HG03066 (cell line): Measurements from ENCODE around the gene IL21R.
"Not testable (repeated sequence)": the region's sequence is repeated elsewhere in the genome, so short reads cannot be mapped to it uniquely, and the experiment has no call there.

Source experiments
- ATAC-seq: cut with Tn5 transposase; IDR thresholded peaks from one replicate; pipeline ENCODE4 v1.9.1; 2021; ENCODE audit warnings: low read depth; ENCODE audit not compliant: unreplicated experiment

Gene IL21R

DNA sequence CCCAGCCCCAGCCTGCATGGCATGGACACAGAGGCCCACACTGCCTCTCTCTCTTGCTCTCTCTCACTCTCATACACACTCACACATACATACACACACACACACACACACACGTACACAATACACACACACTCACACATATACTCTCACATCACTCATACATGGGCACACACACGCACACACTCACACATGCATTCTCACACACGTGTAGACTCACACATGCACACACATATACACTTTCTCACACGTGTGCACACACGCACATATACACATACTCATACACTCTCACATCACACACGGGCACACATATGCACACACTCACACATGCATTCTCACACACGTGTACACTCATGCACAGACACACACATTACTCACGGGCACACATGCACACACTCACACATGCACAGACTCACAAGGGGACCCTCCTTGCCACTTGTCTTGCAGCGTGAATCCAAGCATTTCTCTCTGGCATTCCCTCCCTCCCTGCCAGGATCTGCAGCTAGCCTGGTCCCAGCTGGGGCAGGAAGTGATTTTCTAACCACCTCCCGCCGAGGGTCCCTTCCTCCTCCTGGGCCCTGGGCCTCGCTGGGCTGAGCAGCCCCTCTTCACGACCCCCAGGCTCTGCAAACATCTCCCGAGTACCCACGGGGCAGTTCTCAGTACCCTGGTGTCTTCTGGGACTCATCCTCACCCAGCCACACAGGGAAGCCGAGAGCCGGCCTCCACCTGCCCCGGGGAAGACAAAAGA lies 37.5 kb downstream of the IL21R start:
- no peak for ATAC-seq

DNA sequence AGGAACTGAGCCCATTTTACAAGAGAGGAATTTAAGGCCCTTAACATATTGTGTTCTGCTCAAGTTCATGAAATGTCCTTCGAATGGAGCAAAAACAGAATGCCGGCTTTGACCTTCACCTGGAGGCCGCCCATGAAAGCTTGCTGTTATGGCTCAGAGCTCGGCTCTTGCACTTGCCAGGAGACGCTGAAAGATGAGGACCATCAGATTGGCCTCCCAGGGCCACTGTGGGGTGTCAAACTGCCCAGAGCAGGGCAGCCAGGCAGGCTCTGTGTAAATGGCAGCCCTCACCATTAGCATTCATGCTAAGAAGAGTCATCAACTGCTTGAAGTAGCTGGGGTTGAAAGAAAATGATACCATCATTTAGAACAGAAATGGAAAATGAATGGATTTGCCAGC lies 39.3 kb downstream of the IL21R start:
- ATAC-seq: no peak

DNA sequence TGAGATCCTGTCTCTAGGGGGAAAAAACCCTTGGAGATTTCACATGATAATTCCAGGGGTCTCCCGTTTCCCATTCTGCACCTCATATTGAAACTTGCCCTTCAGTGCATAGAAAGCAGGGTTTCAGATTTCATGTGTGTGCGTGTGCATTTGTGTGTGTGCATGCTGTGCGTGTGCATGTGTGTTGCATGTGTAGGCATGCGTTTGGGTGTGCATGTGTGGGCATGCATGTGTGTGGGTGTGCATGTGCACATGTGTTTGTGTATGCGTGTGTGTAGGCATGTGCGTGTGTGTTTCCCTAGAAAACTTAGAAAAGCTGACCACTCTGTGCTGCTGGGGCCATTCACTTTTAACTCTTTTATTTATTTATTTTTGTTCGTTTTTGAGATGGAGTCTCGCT lies 40.0 kb downstream of the IL21R start:
- no peak for ATAC-seq

DNA sequence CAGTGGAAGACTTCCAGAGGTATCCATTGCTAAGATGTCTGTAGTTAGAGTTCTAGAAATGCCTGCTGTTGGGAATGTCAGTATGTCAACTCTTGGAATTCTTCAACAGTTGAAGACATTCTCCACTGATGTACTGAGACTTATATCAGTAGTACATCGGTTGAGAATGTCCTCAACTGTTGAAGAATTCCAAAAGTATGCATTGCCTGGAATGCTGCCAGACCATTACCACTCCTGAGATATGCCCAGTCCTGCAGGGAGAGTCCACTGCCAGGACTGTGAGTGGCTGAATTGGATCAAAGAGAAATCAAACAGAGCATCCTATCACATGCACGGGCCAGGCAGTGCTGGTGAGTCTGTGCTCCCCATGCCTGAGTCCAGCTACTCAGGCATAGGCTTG lies 42.0 kb downstream of the IL21R start:
- no peak for ATAC-seq

DNA sequence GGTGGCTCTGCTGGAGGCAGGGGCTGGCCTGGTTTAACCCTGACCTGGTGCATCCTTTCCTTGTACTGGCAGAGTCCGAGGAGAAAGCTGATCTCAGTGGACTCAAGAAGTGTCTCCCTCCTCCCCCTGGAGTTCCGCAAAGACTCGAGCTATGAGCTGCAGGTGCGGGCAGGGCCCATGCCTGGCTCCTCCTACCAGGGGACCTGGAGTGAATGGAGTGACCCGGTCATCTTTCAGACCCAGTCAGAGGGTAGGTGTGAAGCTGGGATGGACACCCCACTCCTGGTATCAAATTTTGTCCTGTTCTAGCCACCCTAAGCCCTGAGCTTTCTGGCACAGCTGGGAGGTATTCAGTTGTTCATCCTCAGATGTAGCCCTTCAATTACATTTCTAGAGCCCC lies 42.5 kb downstream of the IL21R start:
- ATAC-seq: no peak

DNA sequence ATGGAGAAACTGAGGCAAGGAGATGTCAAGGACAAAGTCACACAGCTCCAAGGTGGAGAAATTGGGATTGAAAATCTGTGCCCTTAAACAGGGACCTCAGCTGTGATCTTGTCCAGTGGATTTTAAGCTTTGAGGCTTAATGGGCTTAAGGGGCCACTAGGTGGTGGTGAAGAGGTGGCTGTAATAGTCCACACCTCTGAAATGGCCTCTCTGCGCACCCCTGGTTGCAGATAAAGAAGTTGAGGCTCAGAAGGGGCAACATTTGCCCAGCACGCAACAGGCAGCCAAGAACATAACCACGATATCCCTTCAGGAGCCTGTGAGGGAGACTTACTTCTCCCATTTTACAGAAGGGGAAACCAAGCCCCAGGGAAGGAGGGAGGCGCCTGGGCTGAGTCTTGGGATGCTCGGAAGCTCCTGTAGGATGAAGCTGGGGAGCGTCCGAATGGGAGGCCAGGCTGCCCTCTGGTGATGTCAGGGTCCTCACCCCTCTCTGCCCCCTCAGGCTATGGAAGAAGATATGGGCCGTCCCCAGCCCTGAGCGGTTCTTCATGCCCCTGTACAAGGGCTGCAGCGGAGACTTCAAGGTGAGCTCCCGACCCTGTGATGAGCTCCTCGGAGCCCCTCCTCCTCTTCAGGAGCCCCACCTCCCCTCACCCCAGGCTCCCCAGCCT lies 43.7 kb downstream of the IL21R start:
- no peak for ATAC-seq

DNA sequence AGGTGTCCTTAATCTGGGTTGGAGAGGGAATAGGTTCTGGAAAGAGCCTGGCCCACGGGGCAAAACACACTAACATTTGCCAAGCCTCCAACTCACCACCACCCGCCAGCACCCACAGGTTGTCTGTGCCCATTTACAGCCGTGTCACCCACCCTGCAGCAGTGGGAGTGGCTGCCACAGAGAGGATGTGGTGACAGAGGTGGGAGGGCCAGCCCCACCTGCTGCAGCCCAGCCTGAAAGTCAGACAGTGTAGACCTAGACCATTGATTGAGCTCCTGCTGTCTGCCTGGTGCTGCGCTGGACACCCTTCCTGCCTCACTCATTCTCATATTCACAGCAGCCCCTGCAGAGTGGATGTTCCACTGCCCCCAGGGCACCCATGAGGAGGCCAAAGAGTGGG lies 44.7 kb downstream of the IL21R start:
- no peak for ATAC-seq

DNA sequence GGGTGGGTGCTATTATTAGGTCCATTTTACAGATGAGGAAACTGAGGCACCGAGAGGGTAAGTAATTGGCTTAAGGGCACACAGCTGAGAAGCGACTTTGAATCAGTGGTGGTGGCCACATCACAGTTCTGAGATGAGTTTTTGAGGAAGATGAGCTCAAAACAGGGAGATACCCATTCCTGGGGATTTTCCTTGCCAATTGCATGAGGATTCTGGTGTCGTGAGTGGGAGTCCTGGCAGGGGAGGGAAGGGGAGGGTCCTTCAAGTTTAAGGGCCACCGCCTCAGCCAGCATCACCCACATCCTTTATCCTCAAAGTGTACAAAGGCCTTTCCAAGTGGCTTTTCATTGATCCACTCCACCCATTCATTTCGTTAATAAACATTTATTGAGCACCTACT lies 45.3 kb downstream of the IL21R start:
- ATAC-seq: no peak

DNA sequence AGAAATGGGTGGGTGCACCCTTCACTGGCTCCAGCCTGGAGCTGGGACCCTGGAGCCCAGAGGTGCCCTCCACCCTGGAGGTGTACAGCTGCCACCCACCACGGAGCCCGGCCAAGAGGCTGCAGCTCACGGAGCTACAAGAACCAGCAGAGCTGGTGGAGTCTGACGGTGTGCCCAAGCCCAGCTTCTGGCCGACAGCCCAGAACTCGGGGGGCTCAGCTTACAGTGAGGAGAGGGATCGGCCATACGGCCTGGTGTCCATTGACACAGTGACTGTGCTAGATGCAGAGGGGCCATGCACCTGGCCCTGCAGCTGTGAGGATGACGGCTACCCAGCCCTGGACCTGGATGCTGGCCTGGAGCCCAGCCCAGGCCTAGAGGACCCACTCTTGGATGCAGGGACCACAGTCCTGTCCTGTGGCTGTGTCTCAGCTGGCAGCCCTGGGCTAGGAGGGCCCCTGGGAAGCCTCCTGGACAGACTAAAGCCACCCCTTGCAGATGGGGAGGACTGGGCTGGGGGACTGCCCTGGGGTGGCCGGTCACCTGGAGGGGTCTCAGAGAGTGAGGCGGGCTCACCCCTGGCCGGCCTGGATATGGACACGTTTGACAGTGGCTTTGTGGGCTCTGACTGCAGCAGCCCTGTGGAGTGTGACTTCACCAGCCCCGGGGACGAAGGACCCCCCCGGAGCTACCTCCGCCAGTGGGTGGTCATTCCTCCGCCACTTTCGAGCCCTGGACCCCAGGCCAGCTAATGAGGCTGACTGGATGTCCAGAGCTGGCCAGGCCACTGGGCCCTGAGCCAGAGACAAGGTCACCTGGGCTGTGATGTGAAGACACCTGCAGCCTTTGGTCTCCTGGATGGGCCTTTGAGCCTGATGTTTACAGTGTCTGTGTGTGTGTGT lies 46.8 kb downstream of the IL21R start:
- ATAC-seq: no peak

DNA sequence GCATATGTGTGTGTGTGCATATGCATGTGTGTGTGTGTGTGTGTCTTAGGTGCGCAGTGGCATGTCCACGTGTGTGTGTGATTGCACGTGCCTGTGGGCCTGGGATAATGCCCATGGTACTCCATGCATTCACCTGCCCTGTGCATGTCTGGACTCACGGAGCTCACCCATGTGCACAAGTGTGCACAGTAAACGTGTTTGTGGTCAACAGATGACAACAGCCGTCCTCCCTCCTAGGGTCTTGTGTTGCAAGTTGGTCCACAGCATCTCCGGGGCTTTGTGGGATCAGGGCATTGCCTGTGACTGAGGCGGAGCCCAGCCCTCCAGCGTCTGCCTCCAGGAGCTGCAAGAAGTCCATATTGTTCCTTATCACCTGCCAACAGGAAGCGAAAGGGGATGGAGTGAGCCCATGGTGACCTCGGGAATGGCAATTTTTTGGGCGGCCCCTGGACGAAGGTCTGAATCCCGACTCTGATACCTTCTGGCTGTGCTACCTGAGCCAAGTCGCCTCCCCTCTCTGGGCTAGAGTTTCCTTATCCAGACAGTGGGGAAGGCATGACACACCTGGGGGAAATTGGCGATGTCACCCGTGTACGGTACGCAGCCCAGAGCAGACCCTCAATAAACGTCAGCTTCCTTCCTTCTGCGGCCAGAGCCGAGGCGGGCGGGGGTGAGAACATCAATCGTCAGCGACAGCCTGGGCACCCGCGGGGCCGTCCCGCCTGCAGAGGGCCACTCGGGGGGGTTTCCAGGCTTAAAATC lies 47.6 kb downstream of the IL21R start:
- no peak for ATAC-seq

DNA sequence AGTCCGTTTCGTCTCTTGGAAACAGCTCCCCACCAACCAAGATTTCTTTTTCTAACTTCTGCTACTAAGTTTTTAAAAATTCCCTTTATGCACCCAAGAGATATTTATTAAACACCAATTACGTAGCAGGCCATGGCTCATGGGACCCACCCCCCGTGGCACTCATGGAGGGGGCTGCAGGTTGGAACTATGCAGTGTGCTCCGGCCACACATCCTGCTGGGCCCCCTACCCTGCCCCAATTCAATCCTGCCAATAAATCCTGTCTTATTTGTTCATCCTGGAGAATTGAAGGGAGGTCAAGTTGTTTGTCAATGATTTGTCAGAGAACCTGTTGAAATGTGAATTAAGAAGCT lies 48.2 kb downstream of the IL21R start:
- no peak for ATAC-seq

DNA sequence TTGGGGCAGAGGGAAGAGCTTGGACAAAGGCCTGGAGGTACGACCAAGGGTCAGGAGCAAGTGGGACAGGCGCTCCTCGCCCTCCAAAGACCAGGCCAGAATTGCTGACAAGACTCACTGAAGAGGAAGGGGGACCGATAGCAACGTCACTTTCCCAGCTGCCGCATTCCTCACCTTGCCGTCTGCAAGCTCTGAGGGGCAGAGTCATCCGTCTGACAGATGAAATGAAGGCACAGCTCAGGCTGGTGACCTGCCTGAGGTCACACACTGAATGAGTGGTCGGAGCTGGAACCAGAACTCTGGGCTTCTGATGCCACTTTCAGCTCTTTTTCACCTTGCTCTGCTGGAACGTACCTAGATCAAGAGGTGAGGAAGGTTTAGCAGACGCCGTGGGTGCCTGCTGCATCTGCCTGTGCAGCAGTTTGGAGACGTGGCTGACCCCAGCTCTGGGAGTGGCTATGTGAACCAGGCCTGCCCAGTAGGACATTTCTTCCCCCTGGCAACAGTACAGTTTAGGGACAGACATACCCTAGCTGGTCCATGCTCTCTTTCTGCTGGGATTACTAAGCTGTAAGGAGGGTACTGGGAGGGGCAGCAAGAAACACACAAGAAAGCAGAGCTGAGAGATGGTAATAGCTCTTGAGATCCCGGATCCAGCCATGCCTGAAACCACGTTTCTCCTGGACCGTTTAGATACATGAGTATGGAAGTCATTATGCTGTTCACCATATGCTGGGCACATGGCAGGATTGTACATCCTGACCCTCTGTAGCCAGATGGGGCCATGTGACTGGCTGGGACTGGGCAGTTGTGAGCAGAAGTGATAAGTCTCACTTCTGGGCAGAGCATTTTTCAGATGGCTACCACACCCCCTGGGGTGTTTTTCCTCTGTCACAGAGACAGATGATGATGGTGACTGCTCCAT lies 50.9 kb downstream of the IL21R start:
- no peak for ATAC-seq

DNA sequence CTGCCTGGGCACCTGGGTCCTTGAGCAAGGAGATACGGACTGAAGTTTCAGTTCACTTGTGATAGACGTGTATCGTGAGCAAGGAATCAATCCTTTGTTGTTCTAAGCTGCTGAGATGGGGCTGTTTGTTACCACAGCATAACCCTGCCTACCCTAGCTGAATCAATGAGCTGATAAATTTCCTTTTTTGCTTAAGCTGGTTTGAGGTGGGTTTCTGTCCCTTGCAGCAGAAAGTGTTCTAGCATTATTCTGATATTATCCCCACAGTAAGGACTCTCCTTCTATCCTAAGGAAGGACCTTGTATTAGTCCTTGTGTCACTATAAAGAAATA lies 51.5 kb downstream of the IL21R start:
- ATAC-seq: no peak

DNA sequence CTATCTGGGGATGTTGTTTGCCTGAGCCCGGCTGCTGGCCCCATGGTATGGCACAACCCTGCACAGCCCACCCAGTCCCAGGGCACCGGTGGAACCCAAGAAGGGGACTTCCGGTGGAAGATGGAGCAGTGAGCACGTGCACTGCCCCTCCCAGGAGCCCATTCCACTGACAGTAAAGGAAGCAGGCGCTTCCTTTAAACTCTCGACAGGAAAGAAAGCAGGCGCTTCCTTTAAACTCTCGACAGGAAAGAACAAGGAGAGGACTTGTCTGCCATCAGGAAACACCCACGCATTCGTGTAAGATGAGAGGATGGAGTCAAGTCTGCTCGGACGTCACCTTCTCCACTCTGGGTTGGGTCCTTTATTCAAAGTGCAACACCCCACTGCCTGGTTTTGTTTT lies 53.7 kb downstream of the IL21R start:
- ATAC-seq: no peak

DNA sequence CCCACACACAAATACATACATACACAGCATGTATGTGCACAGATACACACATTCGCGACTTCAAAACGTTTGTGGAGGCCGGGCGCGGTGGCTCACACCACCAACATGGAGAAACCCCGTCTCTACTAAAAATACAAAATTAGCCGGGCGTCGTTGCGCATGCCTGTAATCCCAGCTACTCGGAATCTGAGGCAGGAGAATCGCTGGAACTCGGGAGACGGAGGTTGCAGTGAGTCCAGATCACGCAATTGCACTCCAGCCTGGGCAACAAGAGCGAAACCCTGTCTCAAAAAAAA lies 55.6 kb downstream of the IL21R start:
- ATAC-seq: not testable (repeated sequence)

DNA sequence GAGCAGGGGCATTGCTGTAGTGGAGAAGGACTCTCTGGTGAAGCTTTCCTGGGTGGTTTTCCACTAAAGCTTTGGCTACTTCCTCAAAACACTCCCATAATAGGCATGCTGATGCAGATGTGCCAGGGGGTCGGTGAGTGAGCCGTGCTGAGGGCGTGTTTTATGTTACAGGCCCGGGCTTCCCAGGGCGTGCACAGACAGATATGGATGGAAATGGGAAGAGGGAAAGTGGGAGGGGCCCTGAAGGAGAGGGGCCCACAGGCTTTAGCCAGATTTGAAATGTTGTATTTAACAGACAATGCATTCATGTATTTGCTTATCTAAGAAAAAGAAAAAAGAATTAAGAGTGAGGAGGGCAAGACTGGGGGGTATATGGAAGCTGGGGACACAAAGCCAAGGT lies 56.3 kb downstream of the IL21R start:
- ATAC-seq: no peak

DNA sequence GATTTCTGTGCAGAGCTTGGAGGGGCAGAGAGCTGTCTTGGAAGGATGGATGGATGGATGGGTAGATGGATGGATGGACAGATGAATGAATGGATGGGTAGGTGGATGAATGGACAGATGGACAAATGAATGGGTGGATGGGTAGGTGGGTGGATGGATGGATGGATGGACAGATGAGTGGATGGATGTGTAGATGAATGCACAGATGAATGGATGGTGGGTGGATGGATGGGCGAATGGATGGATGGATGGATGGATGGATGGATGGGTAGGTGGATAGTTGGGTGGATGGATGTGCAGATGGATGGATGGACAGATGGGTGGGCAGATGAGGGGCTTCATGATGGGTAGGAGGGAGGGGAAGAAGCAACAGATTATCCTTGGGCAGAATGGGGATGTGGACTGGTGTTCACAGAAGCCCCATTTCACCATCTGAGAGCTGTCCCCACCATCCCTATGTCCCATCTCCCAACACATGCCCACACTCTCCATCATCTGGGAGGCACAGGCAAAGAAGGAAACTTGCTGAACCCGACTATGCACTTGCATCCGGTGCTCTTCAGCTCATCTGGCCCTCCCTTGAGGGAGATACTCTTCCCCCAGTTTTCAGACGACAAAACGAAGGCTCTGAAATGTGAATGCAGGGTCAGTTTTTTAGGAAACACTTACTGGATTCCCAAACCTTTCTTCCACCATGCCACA lies 57.2 kb downstream of the IL21R start:
- ATAC-seq: no peak

DNA sequence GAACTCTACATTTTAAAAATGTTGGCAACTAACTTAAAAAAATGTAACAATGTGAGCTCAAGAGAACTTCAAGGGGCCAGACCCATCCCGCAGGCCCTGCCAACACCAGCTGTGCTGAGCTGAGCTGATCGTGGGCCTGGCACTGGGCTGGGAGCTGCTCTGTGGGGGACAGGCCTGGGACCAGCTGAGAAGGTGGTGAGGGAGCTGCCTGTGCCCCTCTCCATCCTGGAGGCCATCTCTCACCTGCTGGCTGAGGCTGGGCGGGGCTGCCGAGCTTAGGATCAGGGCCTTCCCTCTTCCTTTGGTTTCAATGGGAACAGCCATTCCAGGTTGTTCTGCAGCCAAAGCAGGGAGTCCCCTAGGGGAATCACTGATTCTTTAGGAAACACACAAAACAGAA lies 58.2 kb downstream of the IL21R start:
- no peak for ATAC-seq

DNA sequence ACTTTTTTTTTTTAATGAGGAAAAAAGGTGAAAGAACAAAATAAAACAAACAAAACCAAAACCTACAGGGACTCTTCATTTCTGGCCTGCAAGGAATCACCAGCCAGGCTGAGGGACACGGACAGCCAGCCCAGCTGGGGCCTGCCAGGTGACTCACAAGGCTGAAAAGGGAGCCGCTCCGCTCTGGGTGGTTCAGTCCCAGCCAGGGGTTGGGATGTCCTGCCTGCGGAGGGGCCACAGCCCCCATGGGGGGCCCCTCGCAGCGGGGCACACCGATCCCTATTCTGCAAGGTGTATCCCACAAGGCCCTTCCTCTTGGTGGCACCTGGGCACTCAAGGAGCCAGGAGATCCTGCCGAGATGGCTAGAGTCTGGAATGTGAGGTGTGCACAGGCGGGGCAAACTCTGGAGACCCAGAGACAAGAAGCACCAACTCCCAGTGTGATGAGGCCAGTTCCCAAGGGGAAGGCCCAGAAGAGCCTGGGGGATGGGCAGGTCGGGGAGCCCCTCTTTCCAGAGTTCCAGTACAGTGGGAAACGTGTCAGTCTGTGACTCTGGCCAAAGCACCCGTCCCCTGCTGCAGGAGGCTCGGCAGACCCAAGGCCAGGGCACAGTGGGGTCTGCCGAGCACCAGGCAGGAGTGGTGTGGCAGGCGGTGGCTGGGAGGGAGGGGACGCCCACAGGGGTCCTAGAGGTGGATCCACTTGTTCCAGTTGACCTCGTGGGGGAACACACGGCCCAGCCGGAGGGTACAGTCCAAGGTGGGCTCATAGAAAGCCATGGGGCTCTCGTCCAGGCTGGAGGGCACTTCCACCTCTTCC lies 58.9 kb downstream of the IL21R start:
- no peak for ATAC-seq
